Parathyroid adenoma (tissue), 2 donors: ENCODE measurements around the gene NAV2.
A peak's percentile ranks its signal among the peaks of the same experiment; 100 is the strongest.

ENCODE experiments used
- H2AFZ ChIP-seq: fragments of 300-600 bp; sonication (generic); one replicate; pipeline ENCODE4 v1.7.0; 2017; ENCODE audit warnings: antibody characterized with exemption, mild to moderate bottlenecking
- H3K27ac ChIP-seq: fragments of 300-600 bp; sonication (generic); one replicate; pipeline ENCODE4 v1.7.0; 2017
- H3K27me3 ChIP-seq: fragments of 300-600 bp; sonication (generic); one replicate; pipeline ENCODE4 v1.7.0; 2017; ENCODE audit warnings: low read length; ENCODE audit not compliant: control insufficient read depth, insufficient read depth
- H3K36me3 ChIP-seq: fragments of 300-600 bp; sonication (generic); one replicate; pipeline ENCODE4 v1.7.0; 2017; ENCODE audit warnings: low read length; ENCODE audit not compliant: control insufficient read depth, insufficient read depth
- H3K4me1 ChIP-seq: fragments of 300-600 bp; sonication (generic); one replicate; pipeline ENCODE4 v1.7.0; 2017; ENCODE audit warnings: control low read depth
- H3K4me2 ChIP-seq: fragments of 300-600 bp; sonication (generic); one replicate; pipeline ENCODE4 v1.7.0; 2017; ENCODE audit warnings: low read length
- H3K4me3 ChIP-seq: fragments of 300-600 bp; sonication (generic); one replicate; pipeline ENCODE4 v1.7.0; 2017; ENCODE audit warnings: low read depth, low read length
- H3K79me2 ChIP-seq: fragments of 300-600 bp; sonication (generic); one replicate; pipeline ENCODE4 v1.7.0; 2017; ENCODE audit warnings: control low read depth
- H3K9ac ChIP-seq: fragments of 300-600 bp; sonication (generic); one replicate; pipeline ENCODE4 v1.7.0; 2017; ENCODE audit warnings: mild to moderate bottlenecking
- H3K9me3 ChIP-seq: fragments of 300-600 bp; sonication (generic); one replicate; pipeline ENCODE4 v1.7.0; 2017; ENCODE audit warnings: low read length; ENCODE audit not compliant: control insufficient read depth
- TF ChIP-seq, protein P1 (sequence below): fragments of 300-600 bp; sonication (generic); IDR thresholded peaks from one replicate; pipeline ENCODE4 v1.7.0; 2017; ENCODE audit warnings: antibody characterized with exemption, mild to moderate bottlenecking
- donor health status: primary hyperparathyroidism.

The NAV2 gene

DNA sequence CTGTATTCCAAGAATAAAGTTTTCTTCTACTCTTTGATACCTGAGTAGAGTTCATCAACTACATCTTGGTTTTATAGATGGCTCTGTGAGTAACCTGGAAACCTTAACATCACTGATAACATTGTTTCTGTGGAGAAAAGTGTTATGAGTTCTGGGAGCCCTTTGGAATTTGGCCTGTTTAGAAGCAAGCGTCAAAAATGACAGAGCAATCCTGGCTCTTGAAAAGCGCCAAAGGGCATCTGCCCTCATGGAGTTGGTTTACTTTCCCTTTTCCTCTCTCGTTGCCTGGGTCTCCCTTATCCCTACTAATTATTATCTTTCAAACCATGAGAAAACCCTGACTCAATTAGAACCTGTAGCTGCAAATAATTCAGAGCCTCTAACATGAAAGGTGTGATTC, 307.6 kb downstream of the NAV2 start:
- Histone ChIP-seq H3K4me2 (no peak overlapping the region), H3K79me2 (no peaks in the 10 kb centered on the region), H3K9me3 (no peaks in the 10 kb centered on the region), H3K4me3 (no peak overlapping the region), H3K9ac (no peak overlapping the region), H3K27ac (no peak overlapping the region), H3K4me1 (peaks cover 2% of the 10 kb centered on the region), H2AFZ (no peak overlapping the region), H3K36me3 (no peaks in the 10 kb centered on the region), H3K27me3 (no peaks in the 10 kb centered on the region)
- TF ChIP-seq, protein P1, sequence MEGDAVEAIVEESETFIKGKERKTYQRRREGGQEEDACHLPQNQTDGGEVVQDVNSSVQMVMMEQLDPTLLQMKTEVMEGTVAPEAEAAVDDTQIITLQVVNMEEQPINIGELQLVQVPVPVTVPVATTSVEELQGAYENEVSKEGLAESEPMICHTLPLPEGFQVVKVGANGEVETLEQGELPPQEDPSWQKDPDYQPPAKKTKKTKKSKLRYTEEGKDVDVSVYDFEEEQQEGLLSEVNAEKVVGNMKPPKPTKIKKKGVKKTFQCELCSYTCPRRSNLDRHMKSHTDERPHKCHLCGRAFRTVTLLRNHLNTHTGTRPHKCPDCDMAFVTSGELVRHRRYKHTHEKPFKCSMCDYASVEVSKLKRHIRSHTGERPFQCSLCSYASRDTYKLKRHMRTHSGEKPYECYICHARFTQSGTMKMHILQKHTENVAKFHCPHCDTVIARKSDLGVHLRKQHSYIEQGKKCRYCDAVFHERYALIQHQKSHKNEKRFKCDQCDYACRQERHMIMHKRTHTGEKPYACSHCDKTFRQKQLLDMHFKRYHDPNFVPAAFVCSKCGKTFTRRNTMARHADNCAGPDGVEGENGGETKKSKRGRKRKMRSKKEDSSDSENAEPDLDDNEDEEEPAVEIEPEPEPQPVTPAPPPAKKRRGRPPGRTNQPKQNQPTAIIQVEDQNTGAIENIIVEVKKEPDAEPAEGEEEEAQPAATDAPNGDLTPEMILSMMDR: no peak

DNA sequence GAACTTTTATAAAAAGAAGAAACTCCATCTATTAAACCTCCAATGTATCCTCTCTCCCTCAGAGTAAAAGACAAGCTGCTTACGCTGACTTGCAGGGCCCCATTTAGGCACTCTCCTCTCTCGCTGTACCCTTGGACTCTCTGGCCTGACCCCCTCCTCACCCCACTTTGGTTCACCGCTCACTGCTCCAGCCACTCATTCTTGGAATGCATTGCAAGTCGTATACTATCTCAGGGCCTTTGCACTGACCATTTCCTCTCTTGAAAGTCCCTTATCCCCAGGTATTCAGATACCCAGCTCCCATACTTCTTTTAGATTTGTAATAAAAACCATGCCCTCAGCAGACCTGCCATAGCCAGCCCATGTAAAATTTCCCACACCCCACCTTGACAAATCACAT, 308.1 kb downstream of the NAV2 start:
- H3K9ac ChIP-seq: no peak overlapping the region
- TF ChIP-seq, protein P1: no peak
- no peak overlapping the region for H3K27ac ChIP-seq
- no peaks in the 10 kb centered on the region for H3K27me3 ChIP-seq
- no peaks in the 10 kb centered on the region for H3K36me3 ChIP-seq
- H2AFZ ChIP-seq: no peak overlapping the region
- H3K4me1 ChIP-seq: peaks cover 2% of the 10 kb centered on the region
- H3K4me3 ChIP-seq: no peak overlapping the region
- H3K79me2 ChIP-seq: no peaks in the 10 kb centered on the region
- no peak overlapping the region for H3K4me2 ChIP-seq
- H3K9me3 ChIP-seq: no peaks in the 10 kb centered on the region

DNA sequence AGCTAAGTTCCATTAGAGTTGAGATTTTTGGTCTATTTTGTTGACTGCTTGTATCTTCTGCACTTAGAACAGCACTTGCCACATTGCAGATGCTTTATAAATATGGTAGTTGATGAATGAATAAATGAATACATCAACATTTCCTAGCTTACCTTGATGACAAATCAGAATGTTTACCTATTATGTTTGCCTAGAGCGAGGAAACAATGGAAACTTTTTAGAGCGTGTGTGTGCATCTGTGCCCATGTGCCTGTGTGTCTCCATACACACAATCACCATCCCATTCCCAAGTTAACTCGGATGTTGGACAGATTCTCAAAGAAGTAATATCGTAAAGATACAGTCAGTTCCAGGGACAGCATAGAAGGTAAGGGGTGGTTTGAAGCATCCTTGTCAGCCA, 308.6 kb downstream of the NAV2 start:
- no peaks in the 10 kb centered on the region for H3K36me3 ChIP-seq
- no peaks in the 10 kb centered on the region for H3K79me2 ChIP-seq
- no peak overlapping the region for H3K4me2 ChIP-seq
- H3K4me1 ChIP-seq: peaks cover 2% of the 10 kb centered on the region
- H3K27me3 ChIP-seq: no peaks in the 10 kb centered on the region
- no peak overlapping the region for H3K4me3 ChIP-seq
- no peak overlapping the region for H3K27ac ChIP-seq
- no peaks in the 10 kb centered on the region for H3K9me3 ChIP-seq
- TF ChIP-seq, protein P1: no peak
- no peak overlapping the region for H3K9ac ChIP-seq
- no peak overlapping the region for H2AFZ ChIP-seq

DNA sequence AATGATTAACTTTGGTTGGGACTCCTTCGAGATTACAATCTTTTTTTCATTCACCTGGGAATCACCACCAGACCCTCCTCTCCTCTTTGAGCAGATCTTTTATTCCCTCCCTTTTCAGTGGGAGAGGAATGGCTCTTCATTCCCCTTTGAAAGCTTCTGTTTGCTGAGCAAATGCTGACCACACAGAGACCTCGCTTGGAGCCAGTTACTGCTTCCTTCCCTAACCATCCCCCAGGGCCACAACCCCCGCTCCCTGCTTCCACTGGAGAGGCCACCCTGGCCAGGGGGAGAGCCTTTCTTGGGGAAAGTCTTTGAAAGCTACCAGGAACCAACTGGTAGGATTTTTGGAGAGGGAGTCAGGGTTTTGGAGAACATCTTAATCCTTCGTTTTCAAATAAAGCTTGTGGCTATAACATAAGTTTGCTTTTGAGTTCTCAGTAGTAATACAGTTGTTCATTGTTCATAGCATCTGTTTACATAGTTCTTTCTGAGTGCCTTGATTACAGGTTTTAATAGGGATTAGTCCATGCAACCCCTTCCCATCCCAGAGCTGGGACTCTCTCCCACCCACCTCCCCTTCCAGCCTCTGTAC, 309.2 kb downstream of the NAV2 start:
- H3K36me3 ChIP-seq: no peaks in the 10 kb centered on the region
- H3K27ac ChIP-seq: no peak overlapping the region
- H3K4me3 ChIP-seq: no peak overlapping the region
- H3K9ac ChIP-seq: no peak overlapping the region
- no peak overlapping the region for H3K4me2 ChIP-seq
- H3K9me3 ChIP-seq: no peaks in the 10 kb centered on the region
- H2AFZ ChIP-seq: no peak overlapping the region
- H3K27me3 ChIP-seq: no peaks in the 10 kb centered on the region
- no peaks in the 10 kb centered on the region for H3K79me2 ChIP-seq
- peaks cover 4% of the 10 kb centered on the region for H3K4me1 ChIP-seq
- TF ChIP-seq, protein P1: no peak

DNA sequence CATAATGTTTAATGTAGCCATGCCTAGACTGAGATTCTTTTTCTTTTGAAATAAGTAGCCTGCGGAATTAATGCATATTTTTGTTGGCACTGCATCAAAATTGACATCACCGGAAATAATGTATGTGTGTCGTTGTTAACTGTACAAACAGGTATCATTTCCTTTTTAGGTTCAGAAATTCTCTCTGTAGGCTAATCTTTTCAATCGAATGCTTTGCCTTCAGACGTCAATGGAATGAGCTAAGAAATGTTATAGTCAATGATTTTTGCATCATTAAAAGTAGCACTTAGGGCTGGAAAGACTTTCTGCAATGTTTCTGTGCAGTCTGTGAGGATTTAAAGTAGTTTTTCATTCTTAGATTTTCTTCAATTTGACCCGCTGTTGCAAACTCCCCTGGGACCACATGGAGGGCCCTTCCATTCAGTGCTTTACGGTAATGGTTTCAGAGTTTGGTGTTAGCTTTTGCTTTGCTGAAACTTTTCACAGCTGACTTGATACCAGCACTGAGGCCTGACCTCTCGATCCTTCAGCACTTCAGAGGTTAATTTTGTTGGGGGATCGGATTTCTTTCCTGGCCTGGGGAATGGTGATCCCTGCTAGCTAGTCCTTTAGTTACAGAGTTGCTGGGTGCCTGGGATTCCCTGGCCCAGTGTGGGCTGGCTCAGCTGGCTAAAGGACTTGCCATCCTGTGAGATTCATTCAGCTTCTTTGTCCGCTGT, 309.9 kb downstream of the NAV2 start:
- Histone ChIP-seq H3K9ac (no peak overlapping the region), H3K79me2 (no peaks in the 10 kb centered on the region), H2AFZ (peak overlapping the region; percentile 50), H3K36me3 (no peaks in the 10 kb centered on the region), H3K27me3 (no peaks in the 10 kb centered on the region), H3K4me3 (peak overlapping the region; percentile 45), H3K9me3 (no peaks in the 10 kb centered on the region), H3K27ac (peak overlapping the region; percentile 36), H3K4me1 (peaks cover 10% of the 10 kb centered on the region), H3K4me2 (peak overlapping the region; percentile 50)
- TF ChIP-seq, protein P1: no peak
